ENCODE data around the gene CORIN. TPM values are rescaled to one million over a fixed set of nuclear protein-coding genes. Genes with fewer than 3 reads are reported as not detected.

Gene CORIN
- total RNA-seq, 1 experiment from 2014 or later = 0.07 TPM

GRCh38 chr4:47631161-47631560 lies 206.7 kb downstream of the CORIN start:
- CTCF ChIA-PET = no interaction called here
- Mint-ChIP-seq H3K4me3 (ENCODE audit: low read depth, unreplicated experiment) (no peak overlapping the region), H3K27ac (ENCODE audit: unreplicated experiment) (no peak overlapping the region), H3K9me3 (ENCODE audit: low read depth, unreplicated experiment) (no peaks in the 10 kb centered on the region), H3K36me3 (ENCODE audit: insufficient read depth, unreplicated experiment) (no peaks in the 10 kb centered on the region), H3K4me1 (ENCODE audit: low read depth, unreplicated experiment) (no peaks in the 10 kb centered on the region), H3K27me3 (ENCODE audit: unreplicated experiment) (peaks cover 10% of the 10 kb centered on the region)
- no peak for DNase-seq
- BruUV-seq (replicated peaks) = no TSS peak
- no peak for TF ChIP-seq CTCF (IDR thresholded peaks at IDR 0.05; ENCODE audit: unreplicated experiment)
- intact Hi-C loops (cut with micrococcal nuclease; ENCODE audit: unreplicated experiment) = no loop called here

GRCh38 chr4:47624031-47624441 lies 213.8 kb downstream of the CORIN start:
- BruUV-seq (replicated peaks) = no TSS peak
- H3K36me3 Mint-ChIP-seq (ENCODE audit: insufficient read depth, unreplicated experiment) = no peaks in the 10 kb centered on the region
- no peak overlapping the region for H3K27ac Mint-ChIP-seq (ENCODE audit: unreplicated experiment)
- no peaks in the 10 kb centered on the region for H3K4me1 Mint-ChIP-seq (ENCODE audit: low read depth, unreplicated experiment)
- no peak overlapping the region for H3K4me3 Mint-ChIP-seq (ENCODE audit: low read depth, unreplicated experiment)
- CTCF ChIA-PET = no interaction called here
- intact Hi-C loops (cut with micrococcal nuclease; ENCODE audit: unreplicated experiment) = no loop called here
- TF ChIP-seq CTCF (IDR thresholded peaks at IDR 0.05; ENCODE audit: unreplicated experiment) = no peak
- H3K27me3 Mint-ChIP-seq (ENCODE audit: unreplicated experiment) = no peaks in the 10 kb centered on the region
- DNase-seq = no peak
- no peaks in the 10 kb centered on the region for H3K9me3 Mint-ChIP-seq (ENCODE audit: low read depth, unreplicated experiment)

- Mint-ChIP-seq H3K9me3 (ENCODE audit: low read depth, unreplicated experiment) (peaks cover 3% of the 10 kb centered on the region), H3K4me1 (ENCODE audit: low read depth, unreplicated experiment) (no peaks in the 10 kb centered on the region), H3K27ac (ENCODE audit: unreplicated experiment) (no peak overlapping the region), H3K4me3 (ENCODE audit: low read depth, unreplicated experiment) (no peak overlapping the region), H3K36me3 (ENCODE audit: insufficient read depth, unreplicated experiment) (no peaks in the 10 kb centered on the region), H3K27me3 (ENCODE audit: unreplicated experiment) (no peaks in the 10 kb centered on the region)
- CTCF ChIA-PET = no interaction called here
- intact Hi-C loops (cut with micrococcal nuclease; ENCODE audit: unreplicated experiment) = no loop called here
- no peak for DNase-seq
- TF ChIP-seq CTCF (IDR thresholded peaks at IDR 0.05; ENCODE audit: unreplicated experiment) = no peak
- no TSS peak for BruUV-seq (replicated peaks)
Observed at GRCh38 chr4:47621181-47621580, 216.7 kb downstream of the CORIN start.

GRCh38 chr4:47619691-47620090 lies 218.2 kb downstream of the CORIN start:
- no peak overlapping the region for H3K27ac Mint-ChIP-seq (ENCODE audit: unreplicated experiment)

More at GRCh38 chr4:47619691-47620090, 218.2 kb downstream of the CORIN start:
- Mint-ChIP-seq H3K9me3 (ENCODE audit: low read depth, unreplicated experiment) (peaks cover 3% of the 10 kb centered on the region), H3K36me3 (ENCODE audit: insufficient read depth, unreplicated experiment) (no peaks in the 10 kb centered on the region), H3K4me3 (ENCODE audit: low read depth, unreplicated experiment) (no peak overlapping the region), H3K4me1 (ENCODE audit: low read depth, unreplicated experiment) (no peaks in the 10 kb centered on the region), H3K27me3 (ENCODE audit: unreplicated experiment) (no peaks in the 10 kb centered on the region)
- TF ChIP-seq CTCF (IDR thresholded peaks at IDR 0.05; ENCODE audit: unreplicated experiment) = no peak
- CTCF ChIA-PET = no interaction called here
- no peak for DNase-seq
- no TSS peak for BruUV-seq (replicated peaks)
- intact Hi-C loops (cut with micrococcal nuclease; ENCODE audit: unreplicated experiment) = no loop called here
